ENCODE measurements around the gene ERAP2.

GRCh38 chr5:96874631-96875030 is 1.7 kb upstream of the ERAP2 start:
- no peak for TF ChIP-seq POLR2AphosphoS5 (IDR thresholded peaks at IDR 0.05; ENCODE audit: borderline replicate concordance, low read depth, low read length)
- TF ChIP-seq FOXP2 (optimal IDR thresholded peaks at IDR 0.05; ENCODE audit: control extremely low read depth, extremely low read length, insufficient read depth) = no peak
- TF ChIP-seq EZH2 (IDR thresholded peaks at IDR 0.05) = no peak
